H1 (cell line): ENCODE results near the gene BNIP1. TPM values are rescaled to one million over a fixed set of nuclear protein-coding genes. Genes with fewer than 3 reads are reported as not detected.

ENCODE experiments used
- ASH2L ChIP-seq: fragments of 200-600, 300-600 bp; sonication (generic); IDR thresholded peaks from one replicate; pipeline ENCODE4 v1.7.1; 2017; ENCODE audit warnings: low read length
- BACH1 ChIP-seq: IDR thresholded peaks from 2 replicates; pipeline ENCODE4 v1.6.1; 2012; ENCODE audit warnings: low read length, improper control_type of control experiment
- CHD7 ChIP-seq: fragments of 300-600 bp; sonication (generic); IDR thresholded peaks from 2 replicates; pipeline ENCODE4 v1.7.1; 2012; ENCODE audit warnings: low read length, moderate library complexity, mild to moderate bottlenecking, inconsistent platforms; ENCODE audit not compliant: insufficient replicate concordance
- GABPA ChIP-seq: IDR thresholded peaks from 2 replicates; pipeline ENCODE4 v1.6.1; 2011; ENCODE audit warnings: mild to moderate bottlenecking, low read length, moderate library complexity, borderline replicate concordance; ENCODE audit not compliant: insufficient read depth
- JUND ChIP-seq: IDR thresholded peaks from 2 replicates; pipeline ENCODE4 v1.6.1; 2011; ENCODE audit warnings: mild to moderate bottlenecking, improper control_type of control experiment, low read length
- KDM4A ChIP-seq: IDR thresholded peaks from one replicate; pipeline ENCODE4 v1.7.1; 2012; ENCODE audit warnings: low read depth, mild to moderate bottlenecking, moderate library complexity, low read length, inconsistent platforms; ENCODE audit not compliant: severe bottlenecking
- RNF2 ChIP-seq: fragments of 200-900, 300-1000 bp; sonication (generic); IDR thresholded peaks from 2 replicates; pipeline ENCODE4 v1.7.1; 2016; ENCODE audit warnings: borderline replicate concordance, low read depth, mild to moderate bottlenecking, antibody characterized with exemption, low read length; ENCODE audit not compliant: poor library complexity, severe bottlenecking; ENCODE audit errors: missing control alignments
- SIN3A ChIP-seq, 2 experiments: IDR thresholded peaks in 1 of 2; conservative IDR thresholded peaks in 1 of 2; 2 replicates each; pipeline ENCODE4 v1.6.1; 2011 to 2012; ENCODE audit warnings: low read length in 2 of 2, improper control_type of control experiment in 1 of 2, low read depth in 1 of 2, mild to moderate bottlenecking in 1 of 2
- TCF12 ChIP-seq: IDR thresholded peaks from 2 replicates; pipeline ENCODE4 v1.6.1; 2011; ENCODE audit warnings: low read depth, mild to moderate bottlenecking, low read length
- TEAD4 ChIP-seq: IDR thresholded peaks from 2 replicates; pipeline ENCODE4 v1.6.1; 2012; ENCODE audit warnings: low read depth, low read length, inconsistent platforms, mixed read lengths
- polyA plus RNA-seq, 7 experiments: library from polyadenylated mRNA; depleted of rRNA in 3 of 7; stranded (reverse) in 5 of 7; unstranded in 2 of 7; fragments of >200 nt in 5 of 7; fragments of 200-250 nt in 2 of 7; gene quantifications; 1 replicate in 5 of 7; 2 replicates in 1 of 7; 4 replicates in 1 of 7; pipeline versions ENCODE4 v1.2.1 to v1.2.3, GENCODE V29; 2011 to 2013; ENCODE audit warnings: missing spikeins in 2 of 7, mixed read lengths in 2 of 7
- total RNA-seq: library from RNA; stranded (reverse); fragmentation: NEBNext Ultra II Directional; extraction: Animal tissue kit (Norgen Biotek cat#: 25700); gene quantifications from 2 replicates; pipeline ENCODE4 v1.2.1, GENCODE V29; 2021

Gene BNIP1
- total and polyA plus RNA-seq, 2 of the 8 experiments (the other 6 are each of a cell fraction or from before 2014, with no cell fraction given) = 13.5 to 14.7 TPM

DNA sequence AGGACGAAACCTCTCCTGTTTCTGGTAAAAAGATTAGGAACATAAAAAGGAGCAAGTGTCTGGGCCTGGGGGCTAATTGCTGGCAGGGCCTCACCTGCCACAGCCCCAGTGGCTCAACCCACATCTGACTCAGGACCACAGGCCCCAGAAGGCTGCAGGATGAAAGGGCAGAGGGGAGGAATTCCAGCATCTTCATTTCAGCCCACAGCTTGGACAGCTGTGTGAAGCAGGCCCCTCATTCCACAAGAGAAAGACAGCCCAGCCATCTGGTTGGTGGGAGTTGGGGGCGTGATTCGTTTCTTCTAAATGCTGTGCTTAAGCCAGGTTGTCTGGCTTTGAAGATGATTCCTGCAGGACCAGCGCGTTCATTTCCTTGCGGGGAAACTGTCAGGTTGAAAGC is 61.6 kb downstream of the BNIP1 start (continued):
- TF ChIP-seq CHD7 = no peak
- no peak for TF ChIP-seq SIN3A (conservative IDR thresholded peaks at IDR 0.05 in 1 of 2, IDR thresholded peaks at IDR 0.05 in 1 of 2; ENCODE audit: low read depth in 1 of 2, low read length in 2 of 2)
- TF ChIP-seq ASH2L = no peak
- TF ChIP-seq GABPA = no peak
- no peak for TF ChIP-seq BACH1
- no peak for TF ChIP-seq TCF12
- no peak for TF ChIP-seq RNF2
- no peak for TF ChIP-seq JUND
- TF ChIP-seq KDM4A = no peak
- TF ChIP-seq TEAD4 = no peak
